GM12878 (cell line): Measurements from ENCODE around the gene COL4A2. TPM values are rescaled to one million over a fixed set of nuclear protein-coding genes. Genes with fewer than 3 reads are reported as not detected.

ENCODE experiments used
- ATAC-seq: fragments of 200-7000 bp; cut with Tn5 transposase; 3 replicates; pipeline ENCODE4 v1.9.1; 2020; ENCODE audit warnings: mild to moderate bottlenecking, moderate library complexity
- BruUV-seq: library from RNA; stranded (reverse); fragments of 400-500 nt; replicated peaks from 2 replicates; lab custom pipeline; 2021; lab: Mats Ljungman, UMichigan
- CTCF ChIA-PET: fragments of 300-600 bp; sonication (Branson Sonifier 250); formaldehyde crosslinking; extraction: SDS; loops from one replicate; lab custom pipeline; 2021; ENCODE audit warnings: inconsistent platforms; lab: Yijun Ruan, JAX
- POLR2A ChIA-PET: fragments of 350-600 bp; formaldehyde crosslinking; extraction: SDS; loops from one replicate; lab custom pipeline; 2021; ENCODE audit warnings: inconsistent platforms; lab: Charles Lee
- RAD21 ChIA-PET: fragments of 300-600 bp; sonication (Branson Sonifier 250); formaldehyde crosslinking; loops from one replicate; lab custom pipeline; 2023; ENCODE audit warnings: antibody characterized with exemption; ENCODE audit not compliant: unreplicated experiment; lab: Charles Lee
- SMC1A ChIA-PET: fragments of 300-600 bp; sonication (Branson Sonifier 250); formaldehyde crosslinking; loops from one replicate; lab custom pipeline; 2023; ENCODE audit not compliant: unreplicated experiment, uncharacterized antibody; lab: Charles Lee
- DNase-seq: peaks from one replicate; pipeline ENCODE4 v3.0.0-alpha.2; 2011; ENCODE audit warnings: low read depth, low spot score
- FAIRE-seq: peaks from 3 replicates; lab custom pipeline; 2011; peaks lifted over from hg19 to GRCh38; lab: Jason Lieb, UNC
- H2AFZ ChIP-seq: 2 replicates; pipeline ENCODE4 v1.6.0; 2011; ENCODE audit warnings: low read depth, low read length, control low read depth; ENCODE audit not compliant: control insufficient read depth
- H3K27ac ChIP-seq: 2 replicates; pipeline ENCODE4 v1.5.1; 2011; ENCODE audit warnings: control low read depth; ENCODE audit not compliant: control insufficient read depth, insufficient read depth
- H3K27me3 ChIP-seq, 2 experiments: replicated peaks in 1 of 2; 2 replicates each; pipeline versions ENCODE4 v1.6.0 to v1.6.1; 2011; ENCODE audit warnings: low read length in 1 of 2; ENCODE audit not compliant: control insufficient read depth in 2 of 2, insufficient read depth in 2 of 2
- H3K36me3 ChIP-seq, 2 experiments: 2 replicates each; pipeline ENCODE4 v1.5.1; 2011; ENCODE audit warnings: low read length in 1 of 2; ENCODE audit not compliant: control insufficient read depth in 2 of 2, insufficient read depth in 2 of 2
- H3K4me1 ChIP-seq: 2 replicates; pipeline ENCODE4 v1.6.1; 2011; ENCODE audit warnings: mild to moderate bottlenecking, low read length, moderate library complexity, mixed read lengths; ENCODE audit not compliant: control insufficient read depth, insufficient read depth
- H3K4me2 ChIP-seq: 2 replicates; pipeline ENCODE4 v1.6.0; 2011; ENCODE audit warnings: control low read depth; ENCODE audit not compliant: control insufficient read depth, insufficient read depth
- H3K4me3 ChIP-seq: fragments of 200-600 bp; sonication (generic); 2 replicates; pipeline ENCODE4 v1.5.1; 2016
- H3K79me2 ChIP-seq: 2 replicates; pipeline ENCODE4 v1.6.0; 2011; ENCODE audit warnings: low read length; ENCODE audit not compliant: control insufficient read depth, insufficient read depth
- H3K9ac ChIP-seq: 2 replicates; pipeline ENCODE4 v1.8.0; 2011; ENCODE audit warnings: low read length, control low read depth, mixed read lengths; ENCODE audit not compliant: control insufficient read depth, insufficient read depth
- H3K9me3 ChIP-seq: replicated peaks from 3 replicates; pipeline ENCODE4 v1.5.1; 2011; ENCODE audit warnings: mild to moderate bottlenecking, low read length; ENCODE audit not compliant: control insufficient read depth, insufficient read depth
- H4K20me1 ChIP-seq: 2 replicates; pipeline ENCODE4 v1.6.0; 2011; ENCODE audit not compliant: control insufficient read depth, insufficient read depth
- BACH1 ChIP-seq: fragments of 450-650 bp; IDR thresholded peaks from 2 replicates; pipeline ENCODE4 v1.6.1; 2017; ENCODE audit warnings: mild to moderate bottlenecking, borderline replicate concordance
- DPF2 ChIP-seq: fragments of 450-650 bp; IDR thresholded peaks from 2 replicates; pipeline ENCODE4 v1.6.1; 2017; ENCODE audit warnings: mild to moderate bottlenecking
- HDAC2 ChIP-seq: fragments of 200-600 bp; sonication (generic); IDR thresholded peaks from 2 replicates; pipeline ENCODE4 v1.6.1; 2017
- HDAC6 ChIP-seq: fragments of 200-600 bp; sonication (generic); IDR thresholded peaks from one replicate; pipeline ENCODE4 v1.8.0; 2017; ENCODE audit warnings: antibody characterized with exemption; ENCODE audit not compliant: unreplicated experiment
- MEF2A ChIP-seq: IDR thresholded peaks from 2 replicates; pipeline ENCODE4 v1.6.1; 2011; ENCODE audit warnings: low read depth, mild to moderate bottlenecking, low read length, moderate library complexity; ENCODE audit not compliant: insufficient read depth
- MEF2B ChIP-seq: fragments of 450-650 bp; IDR thresholded peaks from 2 replicates; pipeline ENCODE4 v1.6.1; 2018; ENCODE audit warnings: mild to moderate bottlenecking, moderate library complexity; ENCODE audit not compliant: partially characterized antibody, poor library complexity, severe bottlenecking
- NFYB ChIP-seq: IDR thresholded peaks from 2 replicates; pipeline ENCODE4 v1.6.1; 2011; ENCODE audit warnings: low read depth, mild to moderate bottlenecking, low read length, improper control_type of control experiment, moderate library complexity; ENCODE audit not compliant: insufficient read depth
- RAD51 ChIP-seq: fragments of 450-650 bp; IDR thresholded peaks from 2 replicates; pipeline ENCODE4 v1.6.1; 2016; ENCODE audit warnings: moderate library complexity, mild to moderate bottlenecking, inconsistent platforms
- TCF7 ChIP-seq: IDR thresholded peaks from 2 replicates; pipeline ENCODE4 v1.6.1; 2014; ENCODE audit warnings: antibody characterized with exemption, borderline replicate concordance
- ZNF384 ChIP-seq: IDR thresholded peaks from 2 replicates; pipeline ENCODE4 v1.6.1; 2012; ENCODE audit warnings: low read depth, mild to moderate bottlenecking, low read length, improper control_type of control experiment, borderline replicate concordance
- ZNF622 ChIP-seq: fragments of 450-650 bp; IDR thresholded peaks from 2 replicates; pipeline ENCODE4 v1.6.1; 2017; ENCODE audit warnings: mild to moderate bottlenecking, inconsistent platforms
- whole genome bisulfite sequencing: methylation state at CpG from one replicate; pipeline ENCODE4 v1.1.6; 2016; ENCODE audit warnings: low lambda C conversion rate; ENCODE audit not compliant: insufficient replicate concordance, insufficient coverage; ENCODE audit errors: missing lambda C conversion rate; 5-methylcytosine and 5-hydroxymethylcytosine counted together
- in situ Hi-C: fragments of 300-500 bp; cut with MboI; formaldehyde crosslinking; loops from 9 replicates; pipeline ENCODE4 v1.14.3; 2018; ENCODE audit warnings: mixed read lengths
- intact Hi-C: fragments of 100-400 bp; cut with micrococcal nuclease; formaldehyde crosslinking; loops from one replicate; pipeline ENCODE4 v1.14.2; 2022; ENCODE audit not compliant: unreplicated experiment
- polyA plus RNA-seq, 11 experiments: library from polyadenylated mRNA; depleted of rRNA in 4 of 11; unstranded in 6 of 11; stranded (reverse) in 5 of 11; fragments of >200 nt; fragmentation: Nextera tagmentation in 4 of 11; fragmentation: Illumina TruSeq in 1 of 11; extraction: Ambion mirVana in 4 of 11; extraction: Trizol in 1 of 11; gene quantifications; 1 replicate in 1 of 11; 2 replicates in 10 of 11; pipeline versions ENCODE4 v1.2.1 to v1.2.3, GENCODE V29; 2011 to 2016; ENCODE audit warnings: inconsistent platforms in 2 of 11, missing spikeins in 2 of 11, low read depth in 1 of 11
- total RNA-seq, 4 experiments: library from RNA; depleted of rRNA in 3 of 4; stranded (reverse); fragments of >200 nt in 3 of 4; fragmentation: Illumina TruSeq in 1 of 4; extraction: Trizol in 1 of 4; gene quantifications; 2 replicates each; pipeline versions ENCODE4 v1.2.1 to v1.2.3, GENCODE V29; 2013 to 2021
- TF ChIP-seq, protein P1 (sequence below): fragments of 450-650 bp; IDR thresholded peaks from 2 replicates; pipeline ENCODE4 v1.6.1; 2017; ENCODE audit warnings: mild to moderate bottlenecking, moderate library complexity
- TF ChIP-seq, protein P2 (sequence below): IDR thresholded peaks from 2 replicates; pipeline ENCODE4 v1.6.1; 2011; ENCODE audit warnings: mild to moderate bottlenecking, low read depth, low read length, moderate library complexity; ENCODE audit not compliant: insufficient replicate concordance
- TF ChIP-seq, protein P3 (sequence below): IDR thresholded peaks from 2 replicates; pipeline ENCODE4 v1.6.1; 2012; ENCODE audit warnings: low read depth, low read length, improper control_type of control experiment
- TF ChIP-seq, protein P4 (sequence below): fragments of 150-350 bp; IDR thresholded peaks from 2 replicates; pipeline ENCODE4 v1.6.1; 2014; ENCODE audit warnings: mild to moderate bottlenecking, low read depth, low read length

COL4A2 gene
- total and polyA plus RNA-seq, 10 of the 15 experiments (the other 5 are each of a cell fraction or from before 2014, with no cell fraction given) = 0.16 to 1.6 (median 0.62) TPM; not detected in 3

DNA sequence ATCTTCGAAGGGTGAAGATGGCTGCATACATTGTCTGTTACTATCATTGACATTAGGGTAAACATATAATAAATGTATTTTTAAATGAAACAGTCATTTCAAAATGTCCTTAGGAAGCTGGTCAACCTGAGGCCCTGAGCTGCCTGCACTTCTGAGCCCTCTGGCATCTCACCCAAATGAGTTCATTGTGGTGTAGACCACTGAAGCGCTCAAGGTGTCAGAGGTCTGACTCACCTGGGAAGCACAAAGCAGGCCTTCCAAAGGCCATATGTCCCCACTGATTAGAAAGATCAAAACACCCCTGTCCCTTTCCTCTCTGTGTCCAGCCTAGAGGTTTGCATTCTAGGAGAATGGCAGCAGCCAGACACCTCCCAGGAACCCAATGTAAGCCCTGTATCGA, 59.6 kb downstream of the COL4A2 start (continued):
- TF ChIP-seq, protein P1, sequence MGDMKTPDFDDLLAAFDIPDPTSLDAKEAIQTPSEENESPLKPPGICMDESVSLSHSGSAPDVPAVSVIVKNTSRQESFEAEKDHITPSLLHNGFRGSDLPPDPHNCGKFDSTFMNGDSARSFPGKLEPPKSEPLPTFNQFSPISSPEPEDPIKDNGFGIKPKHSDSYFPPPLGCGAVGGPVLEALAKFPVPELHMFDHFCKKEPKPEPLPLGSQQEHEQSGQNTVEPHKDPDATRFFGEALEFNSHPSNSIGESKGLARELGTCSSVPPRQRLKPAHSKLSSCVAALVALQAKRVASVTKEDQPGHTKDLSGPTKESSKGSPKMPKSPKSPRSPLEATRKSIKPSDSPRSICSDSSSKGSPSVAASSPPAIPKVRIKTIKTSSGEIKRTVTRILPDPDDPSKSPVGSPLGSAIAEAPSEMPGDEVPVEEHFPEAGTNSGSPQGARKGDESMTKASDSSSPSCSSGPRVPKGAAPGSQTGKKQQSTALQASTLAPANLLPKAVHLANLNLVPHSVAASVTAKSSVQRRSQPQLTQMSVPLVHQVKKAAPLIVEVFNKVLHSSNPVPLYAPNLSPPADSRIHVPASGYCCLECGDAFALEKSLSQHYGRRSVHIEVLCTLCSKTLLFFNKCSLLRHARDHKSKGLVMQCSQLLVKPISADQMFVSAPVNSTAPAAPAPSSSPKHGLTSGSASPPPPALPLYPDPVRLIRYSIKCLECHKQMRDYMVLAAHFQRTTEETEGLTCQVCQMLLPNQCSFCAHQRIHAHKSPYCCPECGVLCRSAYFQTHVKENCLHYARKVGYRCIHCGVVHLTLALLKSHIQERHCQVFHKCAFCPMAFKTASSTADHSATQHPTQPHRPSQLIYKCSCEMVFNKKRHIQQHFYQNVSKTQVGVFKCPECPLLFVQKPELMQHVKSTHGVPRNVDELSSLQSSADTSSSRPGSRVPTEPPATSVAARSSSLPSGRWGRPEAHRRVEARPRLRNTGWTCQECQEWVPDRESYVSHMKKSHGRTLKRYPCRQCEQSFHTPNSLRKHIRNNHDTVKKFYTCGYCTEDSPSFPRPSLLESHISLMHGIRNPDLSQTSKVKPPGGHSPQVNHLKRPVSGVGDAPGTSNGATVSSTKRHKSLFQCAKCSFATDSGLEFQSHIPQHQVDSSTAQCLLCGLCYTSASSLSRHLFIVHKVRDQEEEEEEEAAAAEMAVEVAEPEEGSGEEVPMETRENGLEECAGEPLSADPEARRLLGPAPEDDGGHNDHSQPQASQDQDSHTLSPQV = no peak

DNA sequence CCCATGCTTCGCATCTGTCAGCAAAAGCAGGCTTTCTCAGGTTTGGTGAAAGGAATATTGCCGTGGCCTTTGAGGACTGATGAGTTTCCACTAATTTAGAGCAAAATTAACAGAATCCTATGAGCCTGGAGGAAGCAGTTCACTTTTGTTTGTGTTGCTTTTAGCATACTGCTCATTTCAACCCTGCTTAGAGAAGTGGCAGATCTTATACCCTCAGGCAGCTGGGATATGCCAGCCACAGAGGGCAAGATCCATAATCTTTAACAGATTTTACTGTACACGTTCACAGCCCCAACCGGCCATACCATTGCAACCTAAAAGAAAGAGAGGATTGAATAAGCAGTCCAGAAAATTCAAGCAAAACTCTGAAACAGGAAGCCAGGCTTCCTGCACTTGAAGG, 60.5 kb downstream of the COL4A2 start:
- Histone ChIP-seq H3K4me3 (no peak overlapping the region), H3K4me1 (no peaks in the 10 kb centered on the region), H3K9me3 (no peaks in the 10 kb centered on the region), H3K4me2 (no peak overlapping the region), H2AFZ (no peak overlapping the region), H4K20me1 (no peaks in the 10 kb centered on the region), H3K27me3 (no peaks in the 10 kb centered on the region), H3K36me3 (no peaks in the 10 kb centered on the region), H3K27ac (no peak overlapping the region), H3K9ac (no peak overlapping the region), H3K79me2 (no peaks in the 10 kb centered on the region)
- ChIA-PET SMC1A (interaction anchor here (1.0 to 6.9 kb wide), 3 partner anchors 15 to 144 kb away, joined by 3 to 43 read pairs (median 3); no protein-coding TSS in a partner anchor), RAD21 (interaction anchor here (2.3 kb wide), 1 partner anchor 77 kb away, joined by 9 read pairs; no protein-coding TSS in a partner anchor), POLR2A (no interaction called here), CTCF (interaction anchor here (1.3 kb wide), 1 partner anchor 15 kb away, joined by 3 read pairs; no protein-coding TSS in a partner anchor)
- ATAC-seq (no peak), DNase-seq (no peak), FAIRE-seq (no peak)
- TF ChIP-seq NFYB (no peak), RAD51 (no peak), BACH1 (no peak), ZNF622 (no peak), HDAC2 (no peak), HDAC6 (no peak), ZNF384 (no peak), MEF2A (no peak), TCF7 (no peak), MEF2B (no peak), DPF2 (no peak)
- TF ChIP-seq, protein P2, sequence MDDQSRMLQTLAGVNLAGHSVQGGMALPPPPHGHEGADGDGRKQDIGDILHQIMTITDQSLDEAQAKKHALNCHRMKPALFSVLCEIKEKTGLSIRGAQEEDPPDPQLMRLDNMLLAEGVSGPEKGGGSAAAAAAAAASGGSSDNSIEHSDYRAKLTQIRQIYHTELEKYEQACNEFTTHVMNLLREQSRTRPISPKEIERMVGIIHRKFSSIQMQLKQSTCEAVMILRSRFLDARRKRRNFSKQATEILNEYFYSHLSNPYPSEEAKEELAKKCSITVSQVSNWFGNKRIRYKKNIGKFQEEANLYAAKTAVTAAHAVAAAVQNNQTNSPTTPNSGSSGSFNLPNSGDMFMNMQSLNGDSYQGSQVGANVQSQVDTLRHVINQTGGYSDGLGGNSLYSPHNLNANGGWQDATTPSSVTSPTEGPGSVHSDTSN = no peak
- TF ChIP-seq, protein P3, sequence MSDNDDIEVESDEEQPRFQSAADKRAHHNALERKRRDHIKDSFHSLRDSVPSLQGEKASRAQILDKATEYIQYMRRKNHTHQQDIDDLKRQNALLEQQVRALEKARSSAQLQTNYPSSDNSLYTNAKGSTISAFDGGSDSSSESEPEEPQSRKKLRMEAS = no peak
- TF ChIP-seq, protein P4, sequence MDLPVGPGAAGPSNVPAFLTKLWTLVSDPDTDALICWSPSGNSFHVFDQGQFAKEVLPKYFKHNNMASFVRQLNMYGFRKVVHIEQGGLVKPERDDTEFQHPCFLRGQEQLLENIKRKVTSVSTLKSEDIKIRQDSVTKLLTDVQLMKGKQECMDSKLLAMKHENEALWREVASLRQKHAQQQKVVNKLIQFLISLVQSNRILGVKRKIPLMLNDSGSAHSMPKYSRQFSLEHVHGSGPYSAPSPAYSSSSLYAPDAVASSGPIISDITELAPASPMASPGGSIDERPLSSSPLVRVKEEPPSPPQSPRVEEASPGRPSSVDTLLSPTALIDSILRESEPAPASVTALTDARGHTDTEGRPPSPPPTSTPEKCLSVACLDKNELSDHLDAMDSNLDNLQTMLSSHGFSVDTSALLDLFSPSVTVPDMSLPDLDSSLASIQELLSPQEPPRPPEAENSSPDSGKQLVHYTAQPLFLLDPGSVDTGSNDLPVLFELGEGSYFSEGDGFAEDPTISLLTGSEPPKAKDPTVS = no peak
- BruUV-seq = no TSS peak
- intact Hi-C loops = no loop called here
- in situ Hi-C loops = no loop called here
- 24% methylated on average over 4 of the region's 4 CpGs for WGBS
